LNCAP (cell line): ENCODE measurements around the gene NDST1.

Source experiments
- CTCF ChIP-seq: fragments of 450-650 bp; IDR thresholded peaks from 2 replicates; pipeline ENCODE4 v1.5.1; 2017; ENCODE audit warnings: mild to moderate bottlenecking

Gene NDST1

GRCh38 chr5:150511578-150512367, 3.8 kb downstream of the NDST1 start:
- TF ChIP-seq CTCF = no peak

- no peak for TF ChIP-seq CTCF
Measured at GRCh38 chr5:150512368-150512747, 4.4 kb downstream of the NDST1 start.

- TF ChIP-seq CTCF = no peak
Measured at GRCh38 chr5:150513375-150514309, 5.7 kb downstream of the NDST1 start.

- TF ChIP-seq CTCF = no peak
Measured at GRCh38 chr5:150514708-150515211, 6.8 kb downstream of the NDST1 start.

GRCh38 chr5:150515446-150515845, 7.5 kb downstream of the NDST1 start:
- TF ChIP-seq CTCF = no peak

- no peak for TF ChIP-seq CTCF
Measured at GRCh38 chr5:150516011-150516410, 8.1 kb downstream of the NDST1 start.

GRCh38 chr5:150517272-150518152, 9.6 kb downstream of the NDST1 start:
- TF ChIP-seq CTCF = no peak
